HG02943 (cell line): ENCODE measurements around the gene FTH1.
A peak's percentile ranks its signal among the peaks of the same experiment; 100 is the strongest.
"Not testable (repeated sequence)": the region's sequence is repeated elsewhere in the genome, so short reads cannot be mapped to it uniquely, and the experiment has no call there.

ENCODE experiments used
- ATAC-seq: cut with Tn5 transposase; IDR thresholded peaks from one replicate; pipeline ENCODE4 v1.9.1; 2021; ENCODE audit warnings: mild to moderate bottlenecking, low read depth, moderate library complexity; ENCODE audit not compliant: unreplicated experiment

The FTH1 gene

DNA sequence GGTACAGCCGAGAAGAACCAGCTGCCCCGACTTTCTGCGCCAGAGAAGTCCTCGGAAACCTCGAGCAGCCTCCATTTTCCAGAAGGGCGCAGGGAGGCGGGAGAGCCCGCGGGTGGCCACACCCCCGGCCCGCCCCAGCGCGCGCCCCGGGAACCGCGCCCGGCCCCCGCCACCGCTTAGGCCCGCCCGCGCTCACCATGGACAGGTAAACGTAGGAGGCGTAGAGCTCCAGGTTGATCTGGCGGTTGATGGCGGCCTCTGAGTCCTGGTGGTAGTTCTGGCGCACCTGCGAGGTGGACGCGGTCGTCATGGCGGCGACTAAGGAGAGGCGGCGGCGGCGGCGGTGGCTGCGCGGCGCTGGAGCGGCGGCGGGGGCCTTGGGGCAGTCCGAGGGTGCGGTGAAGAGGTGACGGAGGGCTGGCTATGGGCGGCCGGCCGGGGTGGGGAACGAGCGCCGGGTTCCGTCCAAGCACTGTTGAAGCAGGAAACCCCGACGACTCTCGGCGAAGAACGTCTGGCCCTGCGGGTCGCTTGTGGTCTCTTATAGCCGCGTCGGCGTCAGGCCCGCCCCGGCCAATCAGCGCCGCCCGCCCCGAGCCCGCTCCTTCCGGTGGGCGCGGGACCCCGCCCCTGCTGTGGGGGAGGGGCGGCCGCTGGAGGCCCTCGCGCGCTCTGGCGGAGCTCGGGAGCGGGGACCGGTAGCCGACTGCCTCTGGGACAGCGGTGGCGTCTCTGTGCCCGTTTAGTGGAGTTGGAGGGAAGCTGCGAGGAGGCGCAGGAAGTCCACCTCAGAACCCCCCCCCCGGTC lies at the start of gene FTH1:
TSS of gene FTH1 (minus strand) at position 519 of the 808 bp plus-strand sequence. CDS start at position 310, 209 bp downstream.
- peak; percentile 48 for ATAC-seq

DNA sequence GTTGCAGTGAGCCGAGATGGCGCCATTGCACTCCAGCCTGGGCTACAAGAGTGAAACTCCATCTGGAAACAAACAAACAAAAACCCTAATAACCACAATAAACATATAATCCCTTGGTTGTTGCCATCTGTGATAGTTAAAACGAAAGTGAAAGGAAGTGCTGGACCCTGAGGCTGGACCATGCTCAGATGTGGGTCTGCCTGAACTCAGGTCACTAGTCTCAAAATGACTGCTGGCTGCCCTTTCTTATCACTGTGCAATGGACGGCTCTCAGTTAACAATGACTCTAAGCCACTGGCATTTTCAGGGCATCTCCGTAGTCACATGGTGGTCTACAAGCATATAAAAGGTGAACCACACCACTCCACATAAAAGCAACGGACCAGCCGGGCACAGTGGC lies 48.2 kb upstream of the FTH1 start:
- no peak for ATAC-seq

DNA sequence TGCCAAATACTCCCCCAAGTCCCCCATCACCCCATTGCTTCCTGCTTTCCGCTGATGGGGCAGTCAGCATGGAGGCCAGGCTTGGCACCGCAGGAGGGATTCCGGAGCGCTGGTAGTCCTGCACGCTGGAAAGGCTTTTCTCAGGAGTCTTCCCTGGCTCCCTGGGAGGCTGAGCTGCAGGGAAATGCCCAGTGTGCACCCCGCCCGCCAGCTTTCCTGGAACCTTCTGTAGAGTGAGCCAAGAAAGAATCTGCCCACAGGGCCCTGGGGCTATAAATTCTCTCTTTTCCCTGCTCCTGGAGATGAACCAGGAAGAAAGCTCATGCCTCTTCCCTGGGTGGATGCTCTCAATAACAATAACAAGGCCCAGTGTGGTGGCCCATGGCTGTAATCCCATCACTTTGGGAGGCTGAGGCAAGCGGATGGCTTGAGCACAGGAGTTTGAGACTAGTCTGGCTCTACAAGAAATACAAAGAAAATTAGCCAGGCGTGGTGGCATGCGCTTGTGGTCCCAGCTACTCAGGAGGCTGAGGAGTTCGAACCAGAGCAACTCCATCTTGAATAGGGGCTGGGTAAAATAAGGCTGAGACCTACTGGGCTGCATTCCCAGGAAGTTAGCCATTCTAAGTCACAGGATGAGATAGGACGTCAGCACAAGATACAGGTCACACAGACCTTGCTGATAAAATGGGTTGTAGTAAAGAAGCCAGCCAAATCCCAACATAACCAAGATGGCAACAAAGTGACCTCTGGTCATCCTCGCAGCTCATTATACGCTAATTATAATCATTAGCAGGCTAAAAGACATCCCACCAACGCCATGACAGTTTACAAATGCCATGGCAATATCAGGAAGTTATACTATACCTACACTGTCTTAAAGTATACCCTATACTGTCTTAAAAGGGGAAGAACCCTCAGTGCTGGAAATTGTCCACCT lies 46.4 kb upstream of the FTH1 start:
- no peak for ATAC-seq

DNA sequence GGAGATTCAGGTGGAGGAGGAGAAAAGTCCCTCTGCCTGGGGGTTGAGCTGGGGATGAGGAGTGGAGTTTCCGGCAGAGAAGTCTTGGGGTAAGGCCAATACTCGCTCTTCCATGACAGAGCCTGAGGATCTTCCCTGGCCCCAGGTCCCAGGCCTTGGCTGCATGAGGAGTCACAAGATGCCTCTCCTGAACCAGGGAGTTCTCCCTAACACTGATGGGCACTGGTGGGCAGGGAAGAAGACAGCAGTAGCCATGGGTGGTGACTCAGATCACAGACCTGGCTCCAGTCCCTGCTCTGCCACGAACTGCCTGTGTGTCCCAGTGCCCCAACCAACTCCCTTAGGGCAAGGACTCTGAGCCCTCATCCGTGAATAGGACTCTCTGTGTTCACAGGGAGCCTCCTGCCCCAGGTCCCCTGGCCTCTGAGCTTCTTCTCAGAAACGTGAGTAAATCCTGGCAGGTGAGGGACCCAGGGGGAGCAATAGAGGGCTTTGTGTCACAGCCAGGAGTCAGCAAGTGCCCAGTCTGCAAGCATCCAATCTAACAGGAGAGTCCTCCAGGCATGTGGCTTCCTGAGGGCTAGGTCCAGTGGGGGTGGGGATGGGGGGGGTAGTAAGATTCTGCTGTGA lies 45.5 kb upstream of the FTH1 start:
- no peak for ATAC-seq

DNA sequence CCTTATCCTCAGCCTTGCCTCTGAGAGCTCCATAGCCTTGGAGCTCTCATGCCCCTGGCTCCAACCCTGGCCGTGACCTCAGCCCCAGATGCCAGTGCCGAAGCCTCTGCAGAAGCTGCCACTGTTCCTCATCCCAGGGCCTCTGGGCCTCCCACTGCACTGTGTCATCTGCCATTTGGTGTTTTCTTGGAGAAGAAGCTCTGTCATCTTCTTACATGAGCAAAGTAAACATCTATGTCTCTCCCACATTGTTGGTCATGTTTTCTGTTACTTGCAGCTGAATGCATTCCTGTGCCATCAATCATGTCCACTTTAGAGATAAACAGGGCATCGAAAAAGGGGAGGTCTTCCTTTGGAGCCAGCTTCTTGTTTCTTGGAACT lies 45.0 kb upstream of the FTH1 start:
- no peak for ATAC-seq

DNA sequence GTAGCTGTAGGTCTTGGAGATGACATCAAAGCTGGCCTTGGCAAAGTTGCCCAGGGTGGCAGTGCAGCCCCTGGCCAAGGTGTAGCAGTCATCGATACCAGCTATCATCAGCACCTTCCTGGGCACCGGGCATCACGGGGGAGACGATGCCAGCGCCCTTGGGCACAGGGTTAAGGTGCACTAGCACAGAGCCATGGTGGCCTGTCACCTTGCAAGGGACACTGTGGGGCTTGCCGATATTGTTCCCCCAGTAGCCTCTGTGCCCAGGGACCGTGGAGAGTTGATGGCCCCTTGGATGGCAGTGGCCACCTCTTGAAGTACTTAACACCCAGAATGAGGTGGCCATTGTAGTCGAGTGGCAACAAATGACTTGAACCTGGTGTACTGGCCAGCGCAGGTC lies 44.4 kb upstream of the FTH1 start:
- no peak for ATAC-seq

DNA sequence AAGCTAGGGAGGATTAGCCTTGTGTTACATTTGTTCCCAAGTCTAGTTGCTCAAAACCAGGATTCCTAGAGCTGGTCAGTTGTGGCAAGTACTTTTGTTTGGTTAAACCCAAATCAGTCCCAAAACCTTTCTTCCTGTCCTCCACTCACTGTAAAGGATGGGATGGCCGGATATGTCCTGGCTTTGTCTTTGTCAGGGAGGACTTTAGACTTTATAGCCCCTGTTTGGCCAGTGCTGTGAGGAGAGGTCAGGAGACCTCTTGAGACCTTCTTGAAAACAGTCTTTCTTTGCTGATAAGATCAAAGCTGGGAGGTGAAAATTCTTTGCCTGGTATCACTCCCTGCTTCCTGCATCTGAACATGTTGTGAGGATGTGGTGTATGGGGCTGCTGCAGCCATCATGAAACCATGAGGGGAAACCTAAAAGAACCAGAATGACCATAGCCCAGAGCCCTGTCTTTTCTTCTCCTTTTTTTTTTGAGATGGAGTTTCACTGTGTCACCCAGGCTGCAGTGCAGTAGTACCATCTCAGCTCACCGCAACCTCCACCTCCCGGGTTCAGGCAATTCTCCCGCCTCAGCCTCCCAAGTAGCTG lies 43.6 kb upstream of the FTH1 start:
- no peak for ATAC-seq

DNA sequence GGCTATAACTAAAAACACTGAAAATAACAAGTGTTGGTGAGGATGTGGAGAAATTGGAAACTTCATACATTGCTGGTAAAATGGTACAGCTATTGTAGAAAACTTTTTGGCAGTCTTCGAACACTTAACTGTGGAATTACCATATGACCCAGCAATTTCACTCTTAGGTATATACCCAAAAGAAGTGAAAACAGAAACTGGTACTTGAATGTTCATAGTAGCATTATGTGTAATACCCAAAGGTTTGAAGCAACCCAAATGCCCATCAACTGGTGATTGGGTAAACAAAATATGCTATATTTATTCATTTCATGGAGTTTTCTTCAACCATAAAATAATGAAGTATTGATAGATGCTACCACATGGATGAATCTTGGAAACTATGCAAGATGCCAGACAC lies 40.8 kb upstream of the FTH1 start:
- no peak for ATAC-seq

DNA sequence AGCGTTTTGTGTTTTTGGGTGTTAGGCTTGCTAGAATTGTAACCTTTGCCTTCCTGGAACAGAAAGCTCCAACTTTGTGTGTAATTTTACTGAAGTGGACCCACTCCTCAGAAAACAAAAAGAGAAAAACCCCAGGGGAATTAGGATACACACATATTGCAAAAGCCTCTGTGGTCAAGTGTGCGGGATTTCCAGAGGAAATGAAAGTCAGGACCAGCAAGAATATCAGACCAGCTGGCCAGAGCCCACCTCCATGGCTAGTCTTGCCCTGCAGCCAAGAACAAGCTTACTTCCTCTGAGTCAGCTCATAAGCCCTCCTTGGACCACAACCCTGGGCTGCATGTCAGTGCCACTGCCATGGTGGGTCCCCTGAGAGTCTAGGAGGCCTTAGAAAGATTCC lies 37.0 kb upstream of the FTH1 start:
- no peak for ATAC-seq

DNA sequence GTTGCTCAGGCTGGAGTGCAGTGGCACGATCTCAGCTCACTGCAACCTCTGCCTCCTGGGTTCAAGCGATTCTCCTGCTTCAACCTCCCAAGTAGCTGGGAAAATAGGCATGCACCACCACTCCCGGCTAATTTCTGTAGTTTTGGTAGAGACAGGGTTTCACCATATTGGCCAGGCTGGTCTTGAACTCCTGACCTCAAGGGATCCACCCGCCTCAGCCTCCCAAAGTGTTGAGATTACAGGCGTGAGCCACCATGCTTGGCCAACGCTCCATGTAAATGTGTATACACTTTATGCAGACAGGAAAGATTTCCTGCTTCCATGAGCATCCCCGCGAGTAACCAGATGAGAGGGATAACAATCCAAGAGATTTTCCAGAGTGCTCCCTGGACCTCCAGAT lies 34.8 kb upstream of the FTH1 start:
- not testable (repeated sequence) for ATAC-seq

DNA sequence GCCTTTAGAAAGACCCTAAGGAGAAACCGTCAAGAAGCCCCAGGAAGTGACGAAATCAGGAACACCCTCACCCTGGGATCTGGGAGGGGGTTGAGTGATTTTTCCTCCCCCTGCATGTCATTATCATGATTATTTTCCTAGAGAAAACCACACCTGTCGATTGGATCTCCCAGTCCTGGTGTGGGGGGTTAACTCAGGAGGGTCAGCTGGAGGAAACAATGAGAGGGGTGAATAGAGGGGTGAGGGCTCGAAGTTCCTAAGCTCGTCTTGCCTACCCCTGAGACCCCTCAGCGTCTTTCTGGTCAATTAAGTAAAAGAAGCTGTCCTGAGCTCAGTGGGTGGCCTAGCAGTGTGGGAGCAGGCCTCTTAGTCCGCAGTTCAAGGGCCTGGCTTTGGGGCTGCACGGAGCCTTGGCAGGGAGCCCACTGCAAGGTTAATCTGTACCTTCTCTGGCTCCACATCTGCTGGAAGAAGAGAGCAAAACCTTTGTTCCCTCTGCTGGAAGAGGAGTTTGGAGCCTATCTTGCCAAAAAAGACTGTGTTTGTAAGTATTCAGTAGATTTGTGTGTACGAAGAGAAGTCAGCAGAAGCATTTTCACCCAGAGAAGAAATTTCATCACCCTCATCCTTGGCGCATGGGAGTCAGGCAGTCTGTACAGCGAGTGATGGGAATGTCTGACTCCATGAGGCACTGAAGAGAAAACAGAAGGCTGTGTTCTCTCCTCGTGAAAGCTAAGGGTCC lies 34.2 kb upstream of the FTH1 start:
- no peak for ATAC-seq

DNA sequence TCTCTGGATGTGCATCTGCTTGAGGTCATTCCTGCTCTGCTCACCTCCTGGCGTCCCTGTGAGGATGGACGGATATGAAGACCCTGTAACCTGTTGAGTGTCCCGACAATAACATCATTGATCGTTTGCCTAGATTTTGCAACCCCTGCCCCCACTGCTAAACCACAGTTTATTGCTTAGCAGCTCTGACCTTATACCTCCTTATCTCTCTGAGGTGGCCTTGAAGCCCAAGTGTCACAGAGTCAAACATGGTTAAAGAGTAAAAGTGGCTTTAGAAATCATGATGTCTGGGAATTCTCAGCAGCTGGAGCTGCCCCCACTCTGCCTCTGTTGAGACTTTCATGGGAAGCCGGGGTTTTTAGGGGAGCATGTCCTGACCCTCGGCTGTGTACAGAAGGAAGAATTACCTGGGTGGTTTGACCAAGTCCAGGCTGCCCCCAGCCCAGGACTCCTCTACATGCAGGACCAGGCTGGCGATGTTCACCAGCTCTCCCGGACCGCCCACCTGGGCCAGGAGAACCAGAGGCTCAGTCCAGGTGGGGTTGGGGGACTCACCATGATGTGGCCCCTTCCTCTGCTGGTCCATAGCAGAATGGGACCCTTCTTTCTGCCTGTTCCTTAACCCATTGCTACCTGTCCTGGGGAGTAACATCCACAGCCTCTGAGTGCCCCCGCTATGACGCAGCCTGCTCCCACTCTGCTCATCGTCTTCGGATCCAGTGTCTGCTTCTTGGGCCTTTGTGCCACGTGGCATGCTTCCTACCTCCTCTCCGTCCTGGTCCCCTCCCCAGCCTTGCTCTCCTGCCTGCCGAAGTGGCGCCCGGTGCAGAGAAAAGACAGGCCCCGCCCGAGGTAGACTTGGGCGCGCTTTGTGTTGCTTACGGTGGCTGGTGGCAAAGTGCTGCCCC lies 33.4 kb upstream of the FTH1 start:
- ATAC-seq: no peak

DNA sequence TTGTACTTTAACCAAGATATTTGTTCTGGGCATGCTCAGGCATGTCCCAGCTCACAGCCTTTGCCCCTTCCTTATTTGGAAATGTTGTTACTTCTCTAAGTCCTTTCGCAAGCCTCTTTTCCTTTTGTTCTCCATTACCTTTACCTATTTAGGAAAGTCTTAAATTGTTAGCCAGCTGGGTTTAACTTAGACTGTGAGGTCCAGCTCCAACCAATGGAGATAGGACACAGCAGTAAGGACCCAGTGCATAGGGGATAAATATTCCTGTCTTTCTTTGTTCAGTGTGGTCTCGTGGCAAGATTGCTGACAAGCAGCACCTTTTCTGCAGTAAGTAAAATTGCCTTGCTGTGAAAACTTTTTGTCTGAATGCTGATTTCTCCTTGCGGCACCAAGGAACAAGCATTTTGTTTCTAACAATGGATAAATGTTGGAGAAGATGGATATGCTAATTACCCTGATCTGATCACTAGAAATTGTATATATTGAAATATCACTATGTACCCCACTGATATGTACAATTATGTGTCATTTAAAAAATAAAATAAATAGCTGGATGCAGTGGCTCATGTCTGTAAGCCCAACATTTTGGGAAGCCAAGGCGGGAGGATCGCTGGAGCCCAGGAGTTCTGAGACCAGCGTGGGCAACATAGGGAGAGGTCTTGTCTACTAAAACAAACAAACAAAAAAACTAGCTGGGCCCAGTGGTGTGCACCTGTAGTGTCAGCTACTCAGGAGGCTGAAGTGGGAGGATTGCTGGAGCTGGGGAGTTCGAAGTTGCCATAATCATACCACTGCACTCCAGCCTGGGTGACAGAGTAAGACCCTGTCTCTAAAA lies 31.9 kb upstream of the FTH1 start:
- no peak for ATAC-seq

DNA sequence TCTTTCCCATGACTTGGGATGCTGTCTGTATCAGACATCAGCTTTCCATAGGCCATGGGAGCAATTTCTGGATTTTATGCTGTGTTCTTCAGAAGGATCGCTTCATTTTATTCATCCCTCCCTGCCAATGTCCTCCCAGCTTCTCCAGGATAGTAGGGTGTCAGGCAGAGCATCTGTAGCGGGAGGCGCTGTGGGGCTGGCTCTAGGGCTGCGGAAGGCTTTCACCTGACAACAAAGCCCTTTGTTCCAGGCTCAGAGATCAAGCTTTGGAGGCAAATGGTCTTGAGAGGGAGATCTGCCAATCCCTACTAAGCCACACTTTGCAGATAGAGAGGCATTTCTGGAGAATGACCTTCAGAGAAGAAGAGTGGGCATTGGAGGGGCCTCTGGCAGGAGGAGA lies 29.5 kb upstream of the FTH1 start:
- ATAC-seq: no peak

DNA sequence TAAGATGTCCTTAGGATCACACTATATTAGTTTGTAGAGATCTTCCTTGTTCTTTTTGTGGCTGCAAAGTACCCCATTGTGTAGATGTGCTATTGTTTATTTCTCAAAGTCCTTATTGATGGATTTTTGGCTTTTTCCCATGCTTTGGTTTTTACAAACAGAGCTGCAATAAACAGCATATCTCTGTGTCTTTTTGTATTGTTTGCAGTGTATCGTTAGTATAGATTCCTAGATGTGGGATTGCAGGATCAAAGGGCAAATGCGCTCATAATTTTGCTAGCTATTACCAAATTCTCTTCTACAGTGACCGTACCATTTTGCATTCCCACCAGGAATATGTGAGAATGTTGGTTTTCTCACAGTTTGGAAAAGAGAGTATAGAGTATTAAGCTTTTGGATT lies 27.5 kb upstream of the FTH1 start:
- ATAC-seq: no peak

DNA sequence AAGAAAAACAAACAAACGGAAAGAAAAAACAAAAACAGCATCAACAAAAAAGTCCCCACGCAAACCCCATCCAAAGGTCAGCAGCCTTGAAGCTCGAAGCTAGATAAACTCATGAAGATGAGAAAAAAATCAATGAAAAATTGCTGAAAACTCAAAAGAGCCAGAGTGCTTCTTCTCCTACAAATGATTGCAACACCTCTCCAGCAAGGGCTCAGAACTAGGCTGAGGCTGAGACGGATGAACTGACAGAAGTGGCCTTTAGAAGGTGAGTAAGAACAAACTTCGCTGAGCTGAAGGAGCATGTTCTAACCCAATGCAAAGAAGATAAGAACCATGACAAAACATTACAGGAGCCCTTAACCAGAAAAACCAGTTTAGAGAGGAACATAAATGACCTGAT lies 18.4 kb upstream of the FTH1 start:
- ATAC-seq: no peak

DNA sequence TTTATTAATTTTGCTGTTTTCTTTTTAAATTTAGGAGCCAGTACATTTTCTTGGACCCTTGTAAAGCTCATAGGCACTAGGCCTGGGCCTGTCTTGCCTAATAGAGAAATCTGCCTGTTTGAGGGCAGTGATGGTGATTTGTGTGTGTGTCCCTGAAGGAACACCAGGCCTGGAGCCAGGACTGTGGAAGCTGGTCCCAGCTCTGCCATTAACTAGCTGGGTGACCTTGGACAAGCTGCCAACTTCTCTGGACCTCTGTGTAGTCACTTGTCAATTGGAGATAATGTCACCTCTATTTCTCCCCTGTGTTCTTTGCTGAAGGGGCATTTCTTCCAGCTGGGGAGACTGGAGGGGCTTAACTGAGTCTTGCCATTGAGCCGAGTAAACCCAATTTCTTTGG lies 16.0 kb upstream of the FTH1 start:
- no peak for ATAC-seq
